Ramos (cell line): ENCODE data around the gene BUB3.
"Not testable (repeated sequence)": the region's sequence is repeated elsewhere in the genome, so short reads cannot be mapped to it uniquely, and the experiment has no call there.

Source experiments
- in situ Hi-C: fragments of 300-500 bp; cut with MboI; formaldehyde crosslinking; loops from one replicate; pipeline ENCODE4 v1.14.3; 2022; ENCODE audit warnings: low sequenced_read_pairs; ENCODE audit not compliant: unreplicated experiment

BUB3 gene

GRCh38 chr10:123150986-123151736, 3.0 kb upstream of the BUB3 start:
- in situ Hi-C loops: no loop called here

DNA sequence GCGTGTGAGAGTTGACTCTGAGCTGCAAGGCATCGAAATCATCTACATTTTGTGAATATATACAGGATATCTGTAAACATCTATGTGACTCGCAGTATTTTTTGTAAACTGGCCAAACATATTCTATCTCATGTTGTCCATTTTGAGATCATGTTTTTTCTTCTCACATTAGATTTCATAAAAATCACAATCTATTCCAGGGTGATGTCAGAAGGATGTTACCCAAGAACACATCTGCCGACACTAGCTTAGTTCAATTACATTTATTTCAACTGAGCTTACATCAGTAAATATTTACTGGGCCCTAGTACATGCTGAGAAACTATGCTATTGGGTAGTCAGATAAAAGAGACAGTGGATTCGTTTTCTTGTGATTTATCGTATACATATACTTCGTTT, 2.5 kb upstream of the BUB3 start:
- in situ Hi-C loops: no loop called here

- in situ Hi-C loops: no loop called here
Measured at GRCh38 chr10:123153486-123154091, 613 bp upstream of the BUB3 start.

- in situ Hi-C loops: no loop called here
Measured at GRCh38 chr10:123154711-123155505, 706 bp downstream of the BUB3 start.

DNA sequence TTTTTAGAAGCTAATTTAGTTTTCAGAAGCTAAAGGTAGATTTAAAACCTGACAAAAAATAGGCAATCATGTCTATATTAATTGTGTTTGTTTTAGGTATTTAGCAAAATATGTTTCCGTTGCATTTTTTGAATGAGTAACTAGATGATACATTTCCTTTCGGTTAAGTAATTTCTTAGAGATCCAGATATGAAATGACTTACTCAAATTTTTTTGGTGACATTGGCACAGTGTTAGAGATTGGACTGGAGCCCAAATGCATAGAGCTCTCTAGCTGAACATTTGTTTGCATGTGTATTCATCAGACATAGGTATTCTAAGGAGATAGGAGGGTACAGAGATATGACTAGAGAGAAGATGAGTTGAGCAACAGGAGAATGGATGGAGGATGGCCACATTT, 1.9 kb downstream of the BUB3 start:
- in situ Hi-C loops: no loop called here

DNA sequence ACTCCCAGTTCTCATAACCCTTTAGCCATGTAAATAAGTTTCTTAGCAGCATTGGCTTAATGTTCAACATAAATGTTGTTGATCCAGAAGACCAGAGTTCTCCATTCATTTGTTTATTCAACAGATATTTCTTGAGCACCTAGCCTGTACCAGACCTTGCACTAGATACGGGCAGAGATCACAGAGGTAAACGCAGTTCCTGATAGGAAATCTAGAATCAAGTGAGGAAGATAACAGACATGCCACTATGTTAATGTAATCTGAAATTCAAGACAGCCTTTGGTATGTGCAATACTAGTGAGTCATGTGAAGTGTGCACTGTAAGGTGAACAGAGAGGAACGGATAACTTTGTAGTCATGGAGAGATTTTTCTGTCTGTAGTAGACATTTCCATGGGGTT, 3.0 kb downstream of the BUB3 start:
- in situ Hi-C loops: no loop called here

DNA sequence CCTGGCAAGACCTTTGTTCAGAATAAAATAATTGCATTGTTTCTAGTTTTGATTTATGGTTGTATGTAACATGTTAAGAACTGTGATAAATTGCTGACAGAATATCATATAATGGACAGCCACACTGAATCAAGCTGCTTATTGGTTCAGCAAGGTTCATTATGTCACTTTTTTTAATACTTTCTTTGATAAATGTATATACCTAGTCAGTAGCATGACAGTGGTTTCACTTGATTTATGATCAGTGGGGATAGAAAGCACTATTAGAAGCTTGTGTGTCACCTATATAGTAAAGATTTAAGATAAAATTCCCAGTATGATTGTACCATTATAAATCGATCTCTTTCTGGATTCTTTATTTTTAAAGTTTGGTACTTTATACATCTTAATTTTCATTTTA, 4.5 kb downstream of the BUB3 start:
- in situ Hi-C loops: no loop called here

GRCh38 chr10:123160311-123160980, 6.2 kb downstream of the BUB3 start:
- in situ Hi-C loops: no loop called here

- in situ Hi-C loops: no loop called here
Measured at GRCh38 chr10:123164319-123164718, 10.1 kb downstream of the BUB3 start.

DNA sequence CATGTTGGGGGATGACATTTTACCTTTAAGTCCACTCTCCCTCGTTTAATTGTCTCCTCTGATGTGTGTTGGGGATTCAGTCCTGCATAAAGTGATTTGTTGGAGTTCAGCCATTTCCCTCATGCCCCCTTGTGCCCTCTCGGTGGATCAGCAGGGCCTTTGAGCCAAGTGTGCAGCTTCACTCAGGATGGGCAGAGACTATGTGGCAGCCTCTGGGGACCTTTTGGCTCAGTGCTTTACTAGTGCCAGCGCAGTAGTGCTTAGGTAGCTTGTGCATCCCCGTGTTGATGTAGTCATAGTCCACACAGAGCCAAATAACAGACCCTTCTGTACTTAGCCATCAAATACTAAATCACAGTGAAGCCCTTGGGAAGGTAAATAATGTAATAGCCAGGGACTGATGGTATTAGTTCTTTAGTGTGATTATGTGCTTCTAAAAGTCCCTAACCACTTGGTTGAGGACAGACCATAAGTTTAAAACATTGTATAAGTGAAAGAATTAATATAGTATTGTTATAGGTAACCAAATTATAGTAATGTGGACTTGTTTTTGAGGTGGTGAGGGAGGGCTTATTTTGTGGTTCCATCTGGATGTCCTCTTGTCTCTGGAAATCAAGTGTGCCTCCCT, 11.4 kb downstream of the BUB3 start:
- in situ Hi-C loops: no loop called here

GRCh38 chr10:123166618-123167017, 12.4 kb downstream of the BUB3 start:
- in situ Hi-C loops: no loop called here

- in situ Hi-C loops: no loop called here
Measured at GRCh38 chr10:123170961-123171360, 16.8 kb downstream of the BUB3 start.

GRCh38 chr10:123171616-123172015, 17.4 kb downstream of the BUB3 start:
- in situ Hi-C loops: not testable (repeated sequence)

GRCh38 chr10:123175389-123176387, 21.5 kb downstream of the BUB3 start:
- in situ Hi-C loops: no loop called here

GRCh38 chr10:123178390-123178789, 24.2 kb downstream of the BUB3 start:
- in situ Hi-C loops: not testable (repeated sequence)

DNA sequence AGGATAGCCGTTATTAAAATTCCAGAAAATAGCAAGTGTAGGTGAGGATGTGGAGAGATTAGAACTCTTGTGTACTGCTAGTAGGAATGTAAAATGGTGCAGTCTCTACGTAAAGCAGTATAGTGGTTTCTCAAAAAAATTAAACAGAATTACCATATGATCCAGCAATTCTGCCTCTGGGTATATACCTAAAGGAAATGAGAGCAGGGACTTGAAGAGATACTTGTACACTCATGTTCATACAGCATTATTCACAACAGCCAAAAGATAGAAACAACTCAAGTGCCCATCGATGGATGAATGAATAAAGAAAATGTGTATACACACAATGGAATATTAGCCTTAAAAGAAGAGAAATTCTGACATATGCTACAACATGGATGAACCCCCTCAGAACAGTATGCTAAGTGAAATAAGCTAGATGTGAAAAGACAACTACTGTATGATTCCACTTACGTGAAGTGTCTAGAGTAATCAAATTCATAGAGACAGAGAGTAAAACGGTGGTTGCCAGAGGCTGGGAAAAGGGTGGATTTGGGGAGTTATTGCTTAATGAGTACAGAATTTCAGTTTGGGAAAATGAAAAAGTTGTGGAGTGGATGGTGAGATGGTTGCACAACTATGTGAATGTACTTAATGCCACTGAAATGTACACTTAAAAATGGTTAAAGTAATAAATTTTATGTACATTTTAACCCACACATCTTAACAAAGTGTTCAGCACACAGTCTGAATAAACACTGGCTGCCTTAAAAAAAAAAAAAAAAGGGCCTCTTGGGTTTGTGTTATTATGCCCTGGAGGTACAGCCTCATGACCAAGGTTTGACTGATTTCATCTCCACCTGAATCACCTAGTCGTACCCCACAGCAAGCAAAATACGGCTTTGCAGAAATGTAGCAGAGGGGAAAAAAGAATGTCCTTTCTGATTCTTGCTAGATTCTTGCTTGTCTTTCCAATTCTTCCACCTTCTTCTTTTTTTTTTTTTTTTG, 26.2 kb downstream of the BUB3 start:
- in situ Hi-C loops: no loop called here

DNA sequence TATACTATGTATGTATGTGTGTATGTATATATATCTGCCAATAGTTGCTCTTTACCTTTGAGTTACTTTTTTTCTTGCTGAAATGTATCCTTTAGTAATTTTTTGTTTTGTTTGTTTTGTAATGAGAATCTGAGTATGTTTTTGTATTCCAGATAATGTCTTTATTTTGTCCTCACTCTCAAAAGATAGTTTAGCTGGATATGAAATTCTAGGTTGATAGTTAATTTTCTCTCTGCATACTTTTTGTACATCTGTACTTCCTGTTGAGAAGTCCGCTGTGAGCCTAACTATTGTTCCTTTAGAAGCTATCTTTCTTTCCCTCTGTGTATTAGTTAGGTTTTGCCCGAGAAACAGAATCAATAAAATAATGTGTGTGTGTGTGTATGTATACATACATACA, 29.5 kb downstream of the BUB3 start:
- in situ Hi-C loops: no loop called here

- in situ Hi-C loops: no loop called here
Measured at GRCh38 chr10:123187781-123188180, 33.6 kb downstream of the BUB3 start.
